Measurements from ENCODE around the gene LARP4.

DNA sequence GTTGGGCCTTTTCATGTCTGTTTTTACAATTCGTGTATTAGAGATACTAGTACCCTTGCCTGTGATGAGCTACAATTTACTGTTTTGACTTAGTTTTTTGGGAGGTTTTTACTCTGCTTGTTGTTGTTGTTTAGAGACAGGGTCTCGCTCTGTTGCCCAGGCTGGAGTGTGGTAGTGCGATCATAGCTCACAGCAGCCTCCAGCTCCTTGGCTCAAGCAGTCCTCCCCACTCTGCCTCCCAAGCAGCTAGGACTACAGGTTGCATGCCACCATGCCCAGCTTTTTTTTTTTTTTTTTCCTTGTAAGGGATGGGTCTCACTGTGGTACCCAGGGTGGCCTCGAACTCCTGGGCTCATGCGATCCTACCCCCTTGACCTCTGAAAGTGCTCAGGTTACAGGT is 52.1 kb downstream of the LARP4 start:
- no peak for TF ChIP-seq ZNF560 (tag by site-specific recombination; IDR thresholded peaks at IDR 0.05; ENCODE audit: borderline replicate concordance)
- TF ChIP-seq, protein P1, sequence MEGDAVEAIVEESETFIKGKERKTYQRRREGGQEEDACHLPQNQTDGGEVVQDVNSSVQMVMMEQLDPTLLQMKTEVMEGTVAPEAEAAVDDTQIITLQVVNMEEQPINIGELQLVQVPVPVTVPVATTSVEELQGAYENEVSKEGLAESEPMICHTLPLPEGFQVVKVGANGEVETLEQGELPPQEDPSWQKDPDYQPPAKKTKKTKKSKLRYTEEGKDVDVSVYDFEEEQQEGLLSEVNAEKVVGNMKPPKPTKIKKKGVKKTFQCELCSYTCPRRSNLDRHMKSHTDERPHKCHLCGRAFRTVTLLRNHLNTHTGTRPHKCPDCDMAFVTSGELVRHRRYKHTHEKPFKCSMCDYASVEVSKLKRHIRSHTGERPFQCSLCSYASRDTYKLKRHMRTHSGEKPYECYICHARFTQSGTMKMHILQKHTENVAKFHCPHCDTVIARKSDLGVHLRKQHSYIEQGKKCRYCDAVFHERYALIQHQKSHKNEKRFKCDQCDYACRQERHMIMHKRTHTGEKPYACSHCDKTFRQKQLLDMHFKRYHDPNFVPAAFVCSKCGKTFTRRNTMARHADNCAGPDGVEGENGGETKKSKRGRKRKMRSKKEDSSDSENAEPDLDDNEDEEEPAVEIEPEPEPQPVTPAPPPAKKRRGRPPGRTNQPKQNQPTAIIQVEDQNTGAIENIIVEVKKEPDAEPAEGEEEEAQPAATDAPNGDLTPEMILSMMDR (tag by site-specific recombination; IDR thresholded peaks at IDR 0.05), result no peak
- TF ChIP-seq ZNF76 (tag by site-specific recombination; IDR thresholded peaks at IDR 0.05; ENCODE audit: borderline replicate concordance, low read depth), result no peak
- TF ChIP-seq, protein P2, sequence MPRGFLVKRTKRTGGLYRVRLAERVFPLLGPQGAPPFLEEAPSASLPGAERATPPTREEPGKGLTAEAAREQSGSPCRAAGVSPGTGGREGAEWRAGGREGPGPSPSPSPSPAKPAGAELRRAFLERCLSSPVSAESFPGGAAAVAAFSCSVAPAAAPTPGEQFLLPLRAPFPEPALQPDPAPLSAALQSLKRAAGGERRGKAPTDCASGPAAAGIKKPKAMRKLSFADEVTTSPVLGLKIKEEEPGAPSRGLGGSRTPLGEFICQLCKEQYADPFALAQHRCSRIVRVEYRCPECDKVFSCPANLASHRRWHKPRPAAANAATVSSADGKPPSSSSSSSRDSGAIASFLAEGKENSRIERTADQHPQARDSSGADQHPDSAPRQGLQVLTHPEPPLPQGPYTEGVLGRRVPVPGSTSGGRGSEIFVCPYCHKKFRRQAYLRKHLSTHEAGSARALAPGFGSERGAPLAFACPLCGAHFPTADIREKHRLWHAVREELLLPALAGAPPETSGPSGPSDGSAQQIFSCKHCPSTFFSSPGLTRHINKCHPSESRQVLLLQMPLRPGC (tag by site-specific recombination; IDR thresholded peaks at IDR 0.05), result no peak
- TF ChIP-seq ZNF514 (tag by site-specific recombination; IDR thresholded peaks at IDR 0.05), result no peak
- TF ChIP-seq ZFHX2 (tag by site-specific recombination; conservative IDR thresholded peaks at IDR 0.05), result no peak
- no peak for TF ChIP-seq REPIN1 (tag by site-specific recombination; IDR thresholded peaks at IDR 0.05; ENCODE audit: low read depth)

Data from HEK293 (cell line).